ENCODE data around the gene ZNF575.

The ZNF575 gene

DNA sequence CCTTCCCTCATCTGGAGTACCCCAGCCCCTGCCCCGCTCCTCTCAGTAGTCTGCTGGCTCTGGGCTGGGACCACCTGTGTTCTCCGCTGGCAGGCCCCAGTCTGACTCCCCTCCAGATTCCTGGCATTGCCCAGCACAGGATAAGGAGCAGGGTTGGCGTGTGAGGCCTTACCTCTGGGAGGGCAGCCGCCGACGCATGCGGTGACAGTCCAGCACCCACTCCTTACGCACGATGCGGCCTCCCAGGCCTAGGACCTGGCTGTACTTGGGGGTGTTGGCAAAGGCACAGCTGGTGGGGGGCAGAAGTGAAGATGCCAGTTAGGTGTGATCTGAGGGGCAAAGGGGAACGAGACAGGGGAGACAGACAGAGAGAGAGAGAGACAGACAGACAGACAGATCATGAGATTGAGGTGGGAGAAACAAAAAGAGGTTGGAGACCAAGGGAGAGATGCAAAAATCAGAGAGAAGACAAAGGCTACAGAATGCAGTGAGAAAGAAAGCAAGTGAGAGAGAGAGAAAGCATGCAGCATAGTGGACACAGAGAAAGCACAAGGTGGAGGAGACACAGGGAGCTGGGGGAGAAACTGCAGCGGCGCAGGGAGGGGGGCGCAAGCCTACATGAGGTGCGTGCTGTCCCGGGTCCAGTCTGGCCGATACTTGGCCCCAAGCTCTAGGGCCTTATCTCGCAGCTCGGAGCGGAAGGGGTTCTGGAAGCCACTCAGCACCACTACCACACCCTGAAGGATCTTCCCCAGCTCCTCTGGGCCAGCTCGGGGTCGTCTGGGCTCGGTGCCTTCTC is 18.6 kb downstream of the ZNF575 start:
- no peaks in the 10 kb centered on the region for H3K9me3 ChIP-seq (ENCODE audit: control insufficient read depth, low read length)
- H3K36me3 ChIP-seq (ENCODE audit: control insufficient read depth, insufficient read depth, low read length), result peaks cover 14% of the 10 kb centered on the region
- no peaks in the 10 kb centered on the region for H3K4me1 ChIP-seq (ENCODE audit: control insufficient read depth, insufficient read depth, low read length)
- no peaks in the 10 kb centered on the region for H3K27me3 ChIP-seq (ENCODE audit: control insufficient read depth, insufficient read depth, low read length)
- no peak overlapping the region for H3K4me3 ChIP-seq (ENCODE audit: low read length)
- no peak overlapping the region for H3K9ac ChIP-seq (ENCODE audit: low read length)

DNA sequence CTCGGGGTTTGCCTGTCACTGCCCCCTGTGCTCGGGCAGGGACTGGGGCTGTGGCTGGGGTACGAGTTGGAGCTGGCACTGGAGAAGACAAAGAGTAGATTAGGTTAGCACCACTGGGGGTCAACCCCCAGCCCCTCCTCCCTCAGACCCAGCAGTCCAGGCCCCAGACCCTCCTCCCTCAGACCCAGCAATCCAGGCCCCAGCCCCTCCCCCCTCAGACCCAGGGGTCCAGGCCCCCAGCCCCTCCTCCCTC is 19.1 kb downstream of the ZNF575 start:
- Histone ChIP-seq H3K36me3 (ENCODE audit: control insufficient read depth, insufficient read depth, low read length) (peaks cover 14% of the 10 kb centered on the region), H3K4me1 (ENCODE audit: control insufficient read depth, insufficient read depth, low read length) (no peaks in the 10 kb centered on the region), H3K9me3 (ENCODE audit: control insufficient read depth, low read length) (no peaks in the 10 kb centered on the region), H3K9ac (ENCODE audit: low read length) (no peak overlapping the region), H3K4me3 (ENCODE audit: low read length) (no peak overlapping the region), H3K27me3 (ENCODE audit: control insufficient read depth, insufficient read depth, low read length) (no peaks in the 10 kb centered on the region)

DNA sequence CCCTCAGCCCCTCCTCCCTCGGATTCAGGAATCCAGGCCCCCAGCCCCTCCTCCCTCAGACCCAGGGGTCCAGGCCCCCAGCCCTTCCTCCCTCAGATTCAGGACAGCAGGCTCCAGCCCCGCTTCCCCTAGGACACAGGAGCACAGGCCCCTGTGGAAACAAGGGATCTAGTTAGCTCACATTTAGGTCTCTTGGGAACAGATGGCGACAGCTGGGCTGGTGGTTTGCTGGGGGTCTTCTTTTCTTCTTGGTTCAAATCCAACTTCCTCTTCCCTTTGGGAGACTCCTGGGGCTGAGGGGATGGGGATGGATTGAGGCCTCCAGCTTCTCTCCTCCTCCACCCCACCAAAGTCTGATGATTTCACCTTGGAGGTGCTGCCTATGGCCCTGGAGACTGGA is 19.6 kb downstream of the ZNF575 start:
- Histone ChIP-seq H3K36me3 (ENCODE audit: control insufficient read depth, insufficient read depth, low read length) (peaks cover 14% of the 10 kb centered on the region), H3K9me3 (ENCODE audit: control insufficient read depth, low read length) (no peaks in the 10 kb centered on the region)

DNA sequence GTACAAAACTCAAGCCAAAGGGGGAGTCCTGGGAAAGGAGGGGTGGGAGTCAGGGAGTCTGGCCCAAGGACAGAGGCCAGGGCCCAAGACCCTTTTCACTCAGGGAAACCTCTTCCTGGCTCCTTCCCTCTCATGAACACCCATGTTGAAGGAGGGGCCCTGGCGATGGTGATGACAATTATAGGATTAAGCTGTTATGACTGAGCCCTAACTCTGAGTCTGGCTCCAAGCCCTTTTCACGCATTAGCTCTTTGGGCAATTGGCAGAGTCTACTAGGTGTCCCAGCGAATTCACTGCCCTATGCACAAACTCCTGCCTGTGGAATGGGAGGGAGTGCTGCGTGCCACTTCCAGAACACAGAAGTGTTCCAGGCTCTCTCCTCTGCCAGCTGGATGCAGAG is 20.7 kb downstream of the ZNF575 start:
- Histone ChIP-seq H3K36me3 (ENCODE audit: control insufficient read depth, insufficient read depth, low read length) (peaks cover 14% of the 10 kb centered on the region), H3K4me3 (ENCODE audit: low read length) (no peak overlapping the region), H3K27me3 (ENCODE audit: control insufficient read depth, insufficient read depth, low read length) (no peaks in the 10 kb centered on the region), H3K9ac (ENCODE audit: low read length) (no peak overlapping the region), H3K4me1 (ENCODE audit: control insufficient read depth, insufficient read depth, low read length) (no peaks in the 10 kb centered on the region), H3K9me3 (ENCODE audit: control insufficient read depth, low read length) (no peaks in the 10 kb centered on the region)

More for the DNA sequence above, 19.6 kb downstream of the ZNF575 start:
- no peak overlapping the region for H3K9ac ChIP-seq (ENCODE audit: low read length)
- no peaks in the 10 kb centered on the region for H3K4me1 ChIP-seq (ENCODE audit: control insufficient read depth, insufficient read depth, low read length)
- no peaks in the 10 kb centered on the region for H3K27me3 ChIP-seq (ENCODE audit: control insufficient read depth, insufficient read depth, low read length)
- no peak overlapping the region for H3K4me3 ChIP-seq (ENCODE audit: low read length)

DNA sequence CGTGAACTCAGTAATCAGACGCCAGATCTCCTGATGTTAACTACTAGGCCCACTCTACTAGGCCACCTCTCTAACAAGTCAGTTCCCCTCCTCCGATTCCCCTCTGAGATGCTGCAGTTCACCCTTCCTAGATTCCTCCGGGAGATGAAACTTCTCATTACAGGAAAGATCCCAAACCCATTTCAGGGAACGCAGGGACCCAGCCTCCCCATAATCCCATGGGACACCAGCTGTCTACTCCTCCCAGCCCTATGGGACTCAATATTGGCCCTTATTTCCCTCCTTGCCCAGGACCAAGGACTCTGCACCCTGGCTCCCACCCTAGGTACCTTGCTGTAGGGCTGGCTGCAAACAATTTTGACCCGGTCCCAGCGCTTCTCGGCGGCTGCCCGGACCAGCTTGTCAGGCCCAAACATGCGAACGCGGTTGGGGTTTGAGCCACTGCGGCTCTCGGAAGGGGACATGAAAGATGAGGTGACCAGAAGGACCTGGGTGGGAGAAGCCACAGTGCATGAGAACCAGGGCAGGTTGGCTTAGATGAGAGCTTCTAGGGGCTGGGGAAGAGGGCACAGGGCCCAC is 21.4 kb downstream of the ZNF575 start:
- H3K9me3 ChIP-seq (ENCODE audit: control insufficient read depth, low read length), result no peaks in the 10 kb centered on the region
- no peaks in the 10 kb centered on the region for H3K4me1 ChIP-seq (ENCODE audit: control insufficient read depth, insufficient read depth, low read length)
- H3K36me3 ChIP-seq (ENCODE audit: control insufficient read depth, insufficient read depth, low read length), result peaks cover 14% of the 10 kb centered on the region
- no peaks in the 10 kb centered on the region for H3K27me3 ChIP-seq (ENCODE audit: control insufficient read depth, insufficient read depth, low read length)
- H3K4me3 ChIP-seq (ENCODE audit: low read length), result no peak overlapping the region
- no peak overlapping the region for H3K9ac ChIP-seq (ENCODE audit: low read length)

DNA sequence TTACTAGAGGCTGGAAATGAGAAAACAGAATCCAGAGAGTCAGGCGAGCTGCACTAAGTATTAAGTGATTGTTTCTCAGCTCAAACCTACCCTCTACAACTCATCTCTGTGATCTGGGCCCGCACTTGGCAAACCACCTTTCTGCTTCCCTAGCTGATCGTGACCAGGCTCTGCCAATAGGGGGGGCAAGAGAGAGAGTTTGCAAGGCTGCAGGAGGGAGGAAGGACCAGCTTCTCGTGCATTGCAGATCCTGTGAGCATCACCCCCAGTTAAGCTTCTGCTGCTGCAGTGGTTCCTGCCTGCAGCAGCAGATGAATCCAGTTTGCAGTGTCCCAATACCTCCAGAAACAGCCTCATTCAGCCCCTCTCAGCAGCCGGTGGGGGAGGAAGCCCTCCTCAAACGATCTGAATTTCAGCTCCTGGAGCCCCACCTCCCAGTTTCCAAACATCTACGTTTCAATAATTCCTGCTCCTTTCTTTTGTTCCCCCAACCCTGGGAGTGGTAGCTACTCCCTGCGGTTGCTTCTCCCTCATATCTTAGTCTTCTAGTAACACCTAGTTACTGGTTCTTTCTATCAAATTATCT is 22.3 kb downstream of the ZNF575 start:
- no peaks in the 10 kb centered on the region for H3K27me3 ChIP-seq (ENCODE audit: control insufficient read depth, insufficient read depth, low read length)
- H3K4me1 ChIP-seq (ENCODE audit: control insufficient read depth, insufficient read depth, low read length), result no peaks in the 10 kb centered on the region
- no peak overlapping the region for H3K9ac ChIP-seq (ENCODE audit: low read length)
- peaks cover 14% of the 10 kb centered on the region for H3K36me3 ChIP-seq (ENCODE audit: control insufficient read depth, insufficient read depth, low read length)
- H3K4me3 ChIP-seq (ENCODE audit: low read length), result no peak overlapping the region
- H3K9me3 ChIP-seq (ENCODE audit: control insufficient read depth, low read length), result no peaks in the 10 kb centered on the region

DNA sequence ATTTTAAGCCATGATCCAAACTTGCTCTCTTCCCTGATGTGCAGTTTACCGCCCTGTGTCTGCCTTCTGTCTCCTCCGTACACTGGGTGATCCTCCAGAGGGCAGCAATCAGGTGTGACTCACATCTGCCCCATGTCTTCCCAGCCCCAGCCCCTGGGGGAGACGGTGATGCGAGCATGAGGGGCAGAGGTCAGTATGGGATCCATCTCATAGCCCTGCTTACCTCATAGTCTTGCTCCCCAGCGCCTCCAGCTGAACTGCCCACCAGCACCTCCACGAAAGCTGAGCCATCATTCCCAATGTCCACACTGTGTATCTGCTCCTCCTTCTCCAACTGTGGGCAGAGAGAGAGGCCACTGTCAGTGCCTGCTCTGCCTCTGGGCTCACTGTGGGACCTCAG is 27.7 kb downstream of the ZNF575 start:
- no peak overlapping the region for H3K9ac ChIP-seq (ENCODE audit: low read length)
- H3K27me3 ChIP-seq (ENCODE audit: control insufficient read depth, insufficient read depth, low read length), result no peaks in the 10 kb centered on the region
- no peak overlapping the region for H3K4me3 ChIP-seq (ENCODE audit: low read length)
- no peaks in the 10 kb centered on the region for H3K4me1 ChIP-seq (ENCODE audit: control insufficient read depth, insufficient read depth, low read length)
- H3K9me3 ChIP-seq (ENCODE audit: control insufficient read depth, low read length), result no peaks in the 10 kb centered on the region
- H3K36me3 ChIP-seq (ENCODE audit: control insufficient read depth, insufficient read depth, low read length), result peaks cover 8% of the 10 kb centered on the region

DNA sequence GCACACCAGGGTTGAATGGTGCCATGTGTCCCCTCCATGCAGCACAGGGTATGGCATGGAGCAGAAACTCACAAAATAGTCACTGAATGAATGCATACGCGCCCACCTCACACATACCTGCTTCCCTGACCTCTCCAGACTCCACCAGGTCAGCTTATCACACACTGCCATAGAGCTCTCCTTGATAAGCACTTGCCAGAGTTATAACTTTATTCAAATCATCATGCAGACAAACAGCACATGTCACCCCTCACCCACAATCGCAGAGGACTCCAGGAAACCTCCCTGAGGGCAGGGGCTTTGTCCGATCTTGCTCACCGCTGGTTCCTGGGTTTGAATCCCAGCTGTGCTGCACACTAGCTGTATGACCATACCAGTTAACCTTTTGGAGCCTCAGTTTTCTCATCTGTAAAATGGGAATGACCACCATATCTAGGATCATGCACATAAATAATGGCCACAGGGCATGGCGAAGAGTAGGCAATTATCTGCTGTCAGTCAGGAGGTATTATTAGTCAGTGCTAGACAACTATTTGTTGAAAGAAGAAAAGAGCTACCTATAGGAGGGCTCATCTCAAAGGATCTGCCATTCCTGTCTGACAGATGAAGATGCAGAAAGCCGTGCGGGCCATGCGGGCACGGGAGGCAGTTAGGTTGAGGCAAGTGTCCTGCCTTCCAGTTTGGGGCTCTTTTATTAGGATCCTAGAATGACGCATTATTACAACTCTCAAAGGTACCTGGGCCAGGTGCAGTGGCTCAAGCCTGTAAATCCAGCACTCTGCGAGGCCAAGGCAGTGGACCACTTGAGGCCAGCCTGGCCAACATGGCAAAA is 28.4 kb downstream of the ZNF575 start:
- no peaks in the 10 kb centered on the region for H3K9me3 ChIP-seq (ENCODE audit: control insufficient read depth, low read length)
- peaks cover 8% of the 10 kb centered on the region for H3K36me3 ChIP-seq (ENCODE audit: control insufficient read depth, insufficient read depth, low read length)
- H3K9ac ChIP-seq (ENCODE audit: low read length), result no peak overlapping the region
- H3K4me1 ChIP-seq (ENCODE audit: control insufficient read depth, insufficient read depth, low read length), result no peaks in the 10 kb centered on the region
- H3K27me3 ChIP-seq (ENCODE audit: control insufficient read depth, insufficient read depth, low read length), result no peaks in the 10 kb centered on the region
- no peak overlapping the region for H3K4me3 ChIP-seq (ENCODE audit: low read length)

DNA sequence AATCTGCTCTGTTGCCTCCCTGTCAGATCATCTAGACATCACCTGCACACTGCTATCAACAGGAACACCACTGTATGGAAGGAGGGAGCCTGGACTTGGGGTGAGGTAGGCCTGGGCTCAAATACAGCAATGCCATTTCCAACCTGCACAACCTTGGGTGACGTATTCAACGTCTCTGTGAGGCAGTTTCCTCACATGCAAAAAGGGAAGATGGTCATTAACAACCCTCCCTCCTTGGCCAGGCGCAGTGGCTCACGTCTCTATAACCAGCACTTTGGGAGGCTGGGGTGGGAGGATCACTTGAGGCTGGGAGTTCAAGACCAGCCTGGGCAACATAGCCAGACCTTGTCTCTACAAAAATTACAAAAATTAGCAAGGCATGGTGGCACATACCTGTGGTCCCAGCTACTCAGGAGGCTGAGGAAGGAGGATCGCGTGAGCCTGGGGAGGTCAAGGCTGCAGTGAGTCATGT is 29.3 kb downstream of the ZNF575 start:
- H3K4me1 ChIP-seq (ENCODE audit: control insufficient read depth, insufficient read depth, low read length), result no peaks in the 10 kb centered on the region
- no peak overlapping the region for H3K4me3 ChIP-seq (ENCODE audit: low read length)
- H3K27me3 ChIP-seq (ENCODE audit: control insufficient read depth, insufficient read depth, low read length), result no peaks in the 10 kb centered on the region
- no peak overlapping the region for H3K9ac ChIP-seq (ENCODE audit: low read length)
- H3K9me3 ChIP-seq (ENCODE audit: control insufficient read depth, low read length), result no peaks in the 10 kb centered on the region
- peaks cover 8% of the 10 kb centered on the region for H3K36me3 ChIP-seq (ENCODE audit: control insufficient read depth, insufficient read depth, low read length)

DNA sequence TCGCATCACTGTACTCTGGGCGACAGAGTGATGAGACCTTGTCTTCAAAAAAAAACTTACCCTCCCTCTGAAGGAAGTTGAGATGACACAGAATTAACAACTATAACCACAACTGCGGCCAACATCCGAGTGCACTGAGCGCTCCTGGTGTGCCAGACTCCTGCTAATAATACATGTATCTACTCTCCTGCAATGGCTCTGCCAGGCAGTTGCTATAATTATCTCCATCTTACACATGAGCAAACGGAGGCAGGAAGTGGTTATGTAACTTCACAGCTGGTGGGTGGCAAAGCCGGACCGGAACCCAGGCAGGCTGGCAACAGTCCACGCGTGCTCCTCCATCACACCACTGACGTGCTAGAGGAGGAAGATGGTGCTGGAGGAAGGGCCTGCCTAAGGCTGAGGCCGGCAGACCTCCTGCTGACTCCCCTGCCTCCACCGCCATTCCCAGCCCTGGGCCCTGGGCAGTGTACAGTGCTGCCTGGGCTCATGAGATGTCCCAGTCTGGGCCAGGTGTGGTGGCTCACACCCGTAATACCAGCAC is 29.8 kb downstream of the ZNF575 start:
- Histone ChIP-seq H3K27me3 (ENCODE audit: control insufficient read depth, insufficient read depth, low read length) (no peaks in the 10 kb centered on the region), H3K4me1 (ENCODE audit: control insufficient read depth, insufficient read depth, low read length) (no peaks in the 10 kb centered on the region), H3K9me3 (ENCODE audit: control insufficient read depth, low read length) (no peaks in the 10 kb centered on the region), H3K36me3 (ENCODE audit: control insufficient read depth, insufficient read depth, low read length) (peaks cover 8% of the 10 kb centered on the region), H3K9ac (ENCODE audit: low read length) (no peak overlapping the region), H3K4me3 (ENCODE audit: low read length) (no peak overlapping the region)

DNA sequence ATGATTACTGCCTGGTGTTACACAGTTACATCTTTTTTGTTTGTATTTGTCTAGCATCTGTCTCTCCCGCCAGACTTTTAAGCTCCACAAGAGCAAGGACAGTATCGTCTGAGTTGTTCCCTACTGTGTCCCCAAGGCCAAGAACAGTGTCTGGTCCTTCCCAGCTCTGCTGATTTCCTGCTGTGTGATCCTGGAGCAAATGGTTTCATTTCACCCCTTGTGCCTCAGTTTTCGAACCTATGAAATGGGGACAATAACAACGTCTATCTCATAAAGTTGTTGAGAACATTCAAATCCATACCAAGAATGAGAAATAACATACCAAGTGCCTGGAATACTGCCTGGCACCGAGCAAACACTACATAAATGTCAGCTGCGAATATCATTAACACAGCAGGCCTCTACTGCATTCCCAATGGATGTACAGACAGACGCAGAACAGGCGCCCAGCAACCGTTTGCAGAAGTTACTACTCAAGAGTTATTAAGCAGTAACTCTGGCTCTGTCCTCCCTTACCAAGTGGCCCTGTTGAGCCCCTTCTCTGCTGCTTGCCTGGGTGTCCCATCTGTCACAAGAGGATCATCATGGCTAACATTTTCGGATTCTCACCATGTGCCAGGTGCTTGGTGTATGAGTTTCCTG is 30.9 kb downstream of the ZNF575 start:
- Histone ChIP-seq H3K4me1 (ENCODE audit: control insufficient read depth, insufficient read depth, low read length) (no peaks in the 10 kb centered on the region), H3K36me3 (ENCODE audit: control insufficient read depth, insufficient read depth, low read length) (peaks cover 8% of the 10 kb centered on the region), H3K4me3 (ENCODE audit: low read length) (no peak overlapping the region), H3K9me3 (ENCODE audit: control insufficient read depth, low read length) (no peaks in the 10 kb centered on the region), H3K27me3 (ENCODE audit: control insufficient read depth, insufficient read depth, low read length) (no peaks in the 10 kb centered on the region), H3K9ac (ENCODE audit: low read length) (no peak overlapping the region)

Data from mucosa of stomach (tissue), 1 donor.